HepG2 (cell line): ENCODE measurements around the gene GRK5. TPM values are rescaled to one million over a fixed set of nuclear protein-coding genes. Genes with fewer than 3 reads are reported as not detected.

Source experiments
- ATAC-seq: fragments of 200-7000 bp; cut with Tn5 transposase; 3 replicates; pipeline ENCODE4 v1.9.1; 2020; ENCODE audit warnings: mild to moderate bottlenecking, moderate library complexity
- BruUV-seq: library from RNA; stranded (reverse); fragments of 400-500 nt; replicated peaks from 2 replicates; lab custom pipeline; 2021; lab: Mats Ljungman, UMichigan
- CTCF ChIA-PET: fragments of 300-600 bp; formaldehyde crosslinking; extraction: SDS; loops from one replicate; lab custom pipeline; 2021; ENCODE audit warnings: low total read pairs, inconsistent platforms, low intra/inter-chr PET ratio; lab: Yijun Ruan, JAX
- POLR2A ChIA-PET: fragments of 350-600 bp; sonication (Branson Sonifier 250); formaldehyde crosslinking; loops from one replicate; lab custom pipeline; 2020; ENCODE audit warnings: antibody characterized with exemption, inconsistent platforms; lab: Yijun Ruan, JAX
- DNase-seq: peaks from one replicate; pipeline ENCODE4 v3.0.0-alpha.2; 2015; ENCODE audit warnings: low spot score
- FAIRE-seq: peaks from 3 replicates; lab custom pipeline; 2011; peaks lifted over from hg19 to GRCh38; lab: Jason Lieb, UNC
- H2AFZ ChIP-seq: one replicate; pipeline ENCODE4 v1.6.1; 2011; ENCODE audit warnings: low read length, inconsistent platforms
- H3K27ac ChIP-seq: fragments of 300-600 bp; 3 replicates; pipeline ENCODE4 v1.8.0; 2011; ENCODE audit warnings: mixed run types, mild to moderate bottlenecking, mixed read lengths, low read length, inconsistent platforms; ENCODE audit not compliant: insufficient read depth; ENCODE audit errors: extremely low read length
- H3K27me3 ChIP-seq, 2 experiments: fragments of 200-600 bp in 1 of 2; 2 replicates in 1 of 2; 3 replicates in 1 of 2; pipeline versions ENCODE4 v1.6.0 to v1.8.0; 2011; ENCODE audit warnings: low read length in 2 of 2, mild to moderate bottlenecking in 2 of 2, moderate library complexity in 2 of 2, inconsistent platforms in 1 of 2; ENCODE audit not compliant: insufficient read depth in 2 of 2, control insufficient read depth in 1 of 2
- H3K36me3 ChIP-seq, 2 experiments: fragments of 200-600 bp in 1 of 2; replicated peaks in 1 of 2; 2 replicates in 1 of 2; 3 replicates in 1 of 2; pipeline versions ENCODE4 v1.5.1 to v1.8.0; 2011; ENCODE audit warnings: low read length in 2 of 2, inconsistent platforms in 1 of 2; ENCODE audit not compliant: insufficient read depth in 2 of 2, control insufficient read depth in 1 of 2
- H3K4me1 ChIP-seq: 2 replicates; pipeline ENCODE4 v1.5.1; 2012; ENCODE audit warnings: low read length, inconsistent platforms; ENCODE audit not compliant: insufficient read depth
- H3K4me2 ChIP-seq: 2 replicates; pipeline ENCODE4 v1.6.0; 2011; ENCODE audit warnings: low read depth, low read length, inconsistent platforms
- H3K4me3 ChIP-seq, 3 experiments: fragments of 200-600 bp in 1 of 3; sonication (generic), shearing (Covaris generic) in 1 of 3; replicated peaks in 1 of 3; 2 replicates each; pipeline ENCODE4 v1.5.1; 2011 to 2016; ENCODE audit warnings: low read length in 3 of 3, inconsistent platforms in 2 of 3, low read depth in 2 of 3, mild to moderate bottlenecking in 2 of 3, control low read depth in 1 of 3, mixed read lengths in 1 of 3; ENCODE audit not compliant: insufficient read depth in 1 of 3
- H3K79me2 ChIP-seq: one replicate; pipeline ENCODE4 v1.6.1; 2011; ENCODE audit warnings: low read length, inconsistent platforms; ENCODE audit not compliant: insufficient read depth
- H3K9ac ChIP-seq: 2 replicates; pipeline ENCODE4 v1.6.0; 2011; ENCODE audit warnings: mild to moderate bottlenecking, low read depth, low read length, inconsistent platforms; ENCODE audit not compliant: insufficient read depth
- H3K9me3 ChIP-seq: 2 replicates; pipeline ENCODE4 v1.5.1; 2012; ENCODE audit warnings: mild to moderate bottlenecking, low read length
- H4K20me1 ChIP-seq: 2 replicates; pipeline ENCODE4 v1.6.0; 2011; ENCODE audit warnings: inconsistent platforms, mild to moderate bottlenecking, low read length, moderate library complexity; ENCODE audit not compliant: insufficient read depth
- BRCA1 ChIP-seq: sonication (generic); formaldehyde crosslinking; IDR thresholded peaks from 2 replicates; pipeline ENCODE4 v1.4.0; 2020; ENCODE audit warnings: missing genetic modification reagents
- FOXO1 ChIP-seq: sonication (generic); formaldehyde crosslinking; IDR thresholded peaks from 2 replicates; pipeline ENCODE4 v1.4.0; 2020; ENCODE audit warnings: missing genetic modification reagents
- IKZF5 ChIP-seq: IDR thresholded peaks from 2 replicates; pipeline ENCODE4 v1.6.1; 2018; ENCODE audit warnings: missing genetic modification reagents, mild to moderate bottlenecking, missing compliant biosample characterization
- KAT7 ChIP-seq: IDR thresholded peaks from 2 replicates; pipeline ENCODE4 v1.6.1; 2018; ENCODE audit warnings: borderline replicate concordance, missing compliant biosample characterization
- KLF6 ChIP-seq: IDR thresholded peaks from 2 replicates; pipeline ENCODE4 v1.8.0; 2016; ENCODE audit warnings: missing biosample characterization, missing genetic modification reagents
- MEIS2 ChIP-seq: sonication (generic); formaldehyde crosslinking; IDR thresholded peaks from 2 replicates; pipeline ENCODE4 v1.9.0; 2021; ENCODE audit warnings: mild to moderate bottlenecking, missing genetic modification reagents
- RCOR2 ChIP-seq: IDR thresholded peaks from 2 replicates; pipeline ENCODE4 v1.6.1; 2016; ENCODE audit warnings: missing biosample characterization, missing genetic modification reagents
- SKI ChIP-seq: fragments of 450-650 bp; IDR thresholded peaks from one replicate; pipeline ENCODE4 v1.6.1; 2018; ENCODE audit warnings: mild to moderate bottlenecking; ENCODE audit not compliant: partially characterized antibody
- SMAD3 ChIP-seq: sonication (generic); formaldehyde crosslinking; IDR thresholded peaks from 2 replicates; pipeline ENCODE4 v1.4.0; 2020; ENCODE audit warnings: missing genetic modification reagents
- ZNF350 ChIP-seq: sonication (generic); formaldehyde crosslinking; IDR thresholded peaks from 2 replicates; pipeline ENCODE4 v1.4.0; 2020; ENCODE audit warnings: mild to moderate bottlenecking, low read depth, missing genetic modification reagents, borderline replicate concordance
- ZNF383 ChIP-seq: sonication (generic); formaldehyde crosslinking; IDR thresholded peaks from 2 replicates; pipeline ENCODE4 v1.4.0; 2020; ENCODE audit warnings: missing genetic modification reagents, mild to moderate bottlenecking, borderline replicate concordance
- ZNF709 ChIP-seq: sonication (generic); formaldehyde crosslinking; IDR thresholded peaks from 2 replicates; pipeline ENCODE4 v1.5.0; 2020; ENCODE audit warnings: mild to moderate bottlenecking, missing genetic modification reagents
- WGBS: methylation state at CpG from one replicate; pipeline ENCODE4 v1.1.6; 2017; ENCODE audit warnings: low lambda C conversion rate; 5-methylcytosine and 5-hydroxymethylcytosine counted together
- in situ Hi-C: cut with HindIII; loops from 2 replicates; pipeline ENCODE4 v1.10.0; 2017; ENCODE audit warnings: low pct_unique_long_range_greater_than_20kb; ENCODE audit not compliant: extremely low pct_ligation_motif_present
- intact Hi-C: fragments of 100-400 bp; cut with micrococcal nuclease; formaldehyde crosslinking; loops from one replicate; pipeline ENCODE4 v1.10.0; 2022; ENCODE audit not compliant: unreplicated experiment
- polyA plus RNA-seq, 8 experiments: library from polyadenylated mRNA; depleted of rRNA in 3 of 8; stranded (reverse) in 7 of 8; unstranded in 1 of 8; fragments of >200 nt; fragmentation: Illumina TruSeq in 4 of 8; extraction: Trizol in 4 of 8; gene quantifications; 2 replicates each; pipeline versions ENCODE4 v1.2.1 to v1.2.3, GENCODE V29; 2011 to 2016; ENCODE audit warnings: low read depth in 4 of 8, missing spikeins in 1 of 8, mixed read lengths in 1 of 8; ENCODE audit not compliant: insufficient read depth in 1 of 8
- total RNA-seq, 5 experiments: library from RNA; depleted of rRNA; stranded (reverse); fragments of >200 nt; fragmentation: Illumina TruSeq; extraction: Trizol; gene quantifications; 2 replicates each; pipeline ENCODE4 v1.2.3, GENCODE V29; 2016; ENCODE audit warnings: low read depth in 1 of 5
- TF ChIP-seq, protein P1 (sequence below): sonication (generic); formaldehyde crosslinking; IDR thresholded peaks from 2 replicates; pipeline ENCODE4 v1.4.0; 2020; ENCODE audit warnings: mild to moderate bottlenecking, missing genetic modification reagents

The GRK5 gene
- total and polyA plus RNA-seq, 2 of the 13 experiments (the other 11 are each of a cell fraction or from before 2014, with no cell fraction given), result 10.4 to 12.6 TPM

DNA sequence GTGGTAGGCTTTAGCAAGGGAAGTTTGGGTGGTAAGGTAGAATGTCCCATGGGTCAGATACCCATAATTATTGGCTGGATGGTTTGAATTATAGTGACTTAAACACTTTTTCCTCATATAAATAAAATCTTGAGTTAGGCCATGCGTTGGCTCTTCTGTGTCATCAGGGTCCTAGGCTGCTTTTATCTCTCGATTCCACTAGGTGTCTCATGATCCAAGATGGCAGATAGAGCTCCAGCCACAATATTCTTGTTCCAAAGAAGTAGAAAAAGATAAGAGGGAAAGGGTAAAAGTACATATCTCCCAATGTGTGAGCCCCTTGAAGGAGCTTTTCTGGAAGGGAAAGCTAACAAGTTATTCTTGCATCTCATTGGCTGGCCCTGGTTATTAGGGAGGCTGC lies 144.7 kb downstream of the GRK5 start:
- Histone ChIP-seq H3K4me1 (peaks cover 2% of the 10 kb centered on the region), H3K36me3 (no peaks in the 10 kb centered on the region), H4K20me1 (no peaks in the 10 kb centered on the region), H3K9ac (no peak overlapping the region)
- in situ Hi-C loops, result no loop called here
- FAIRE-seq, result no peak
- 83% methylated on average over 2 of the region's 2 CpGs for WGBS
- ATAC-seq, result no peak
- intact Hi-C loops, result no loop called here
- TF ChIP-seq ZNF350 (CRISPR knock-in tag) (no peak), IKZF5 (CRISPR knock-in tag) (no peak), SKI (no peak), BRCA1 (CRISPR knock-in tag) (no peak), RCOR2 (CRISPR knock-in tag) (no peak), SMAD3 (no peak), KAT7 (no peak), FOXO1 (CRISPR knock-in tag) (no peak), ZNF709 (no peak), KLF6 (no peak), ZNF383 (CRISPR knock-in tag) (no peak), MEIS2 (no peak)
- TF ChIP-seq, protein P1, sequence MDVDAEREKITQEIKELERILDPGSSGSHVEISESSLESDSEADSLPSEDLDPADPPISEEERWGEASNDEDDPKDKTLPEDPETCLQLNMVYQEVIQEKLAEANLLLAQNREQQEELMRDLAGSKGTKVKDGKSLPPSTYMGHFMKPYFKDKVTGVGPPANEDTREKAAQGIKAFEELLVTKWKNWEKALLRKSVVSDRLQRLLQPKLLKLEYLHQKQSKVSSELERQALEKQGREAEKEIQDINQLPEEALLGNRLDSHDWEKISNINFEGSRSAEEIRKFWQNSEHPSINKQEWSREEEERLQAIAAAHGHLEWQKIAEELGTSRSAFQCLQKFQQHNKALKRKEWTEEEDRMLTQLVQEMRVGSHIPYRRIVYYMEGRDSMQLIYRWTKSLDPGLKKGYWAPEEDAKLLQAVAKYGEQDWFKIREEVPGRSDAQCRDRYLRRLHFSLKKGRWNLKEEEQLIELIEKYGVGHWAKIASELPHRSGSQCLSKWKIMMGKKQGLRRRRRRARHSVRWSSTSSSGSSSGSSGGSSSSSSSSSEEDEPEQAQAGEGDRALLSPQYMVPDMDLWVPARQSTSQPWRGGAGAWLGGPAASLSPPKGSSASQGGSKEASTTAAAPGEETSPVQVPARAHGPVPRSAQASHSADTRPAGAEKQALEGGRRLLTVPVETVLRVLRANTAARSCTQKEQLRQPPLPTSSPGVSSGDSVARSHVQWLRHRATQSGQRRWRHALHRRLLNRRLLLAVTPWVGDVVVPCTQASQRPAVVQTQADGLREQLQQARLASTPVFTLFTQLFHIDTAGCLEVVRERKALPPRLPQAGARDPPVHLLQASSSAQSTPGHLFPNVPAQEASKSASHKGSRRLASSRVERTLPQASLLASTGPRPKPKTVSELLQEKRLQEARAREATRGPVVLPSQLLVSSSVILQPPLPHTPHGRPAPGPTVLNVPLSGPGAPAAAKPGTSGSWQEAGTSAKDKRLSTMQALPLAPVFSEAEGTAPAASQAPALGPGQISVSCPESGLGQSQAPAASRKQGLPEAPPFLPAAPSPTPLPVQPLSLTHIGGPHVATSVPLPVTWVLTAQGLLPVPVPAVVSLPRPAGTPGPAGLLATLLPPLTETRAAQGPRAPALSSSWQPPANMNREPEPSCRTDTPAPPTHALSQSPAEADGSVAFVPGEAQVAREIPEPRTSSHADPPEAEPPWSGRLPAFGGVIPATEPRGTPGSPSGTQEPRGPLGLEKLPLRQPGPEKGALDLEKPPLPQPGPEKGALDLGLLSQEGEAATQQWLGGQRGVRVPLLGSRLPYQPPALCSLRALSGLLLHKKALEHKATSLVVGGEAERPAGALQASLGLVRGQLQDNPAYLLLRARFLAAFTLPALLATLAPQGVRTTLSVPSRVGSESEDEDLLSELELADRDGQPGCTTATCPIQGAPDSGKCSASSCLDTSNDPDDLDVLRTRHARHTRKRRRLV, result no peak
- TF ChIP-seq, all 625 proteins: peak for 0
- no peak for DNase-seq
- Histone ChIP-seq H3K9me3 (peaks cover 14% of the 10 kb centered on the region), H3K4me3 (no peak overlapping the region), H3K27ac (no peak overlapping the region), H3K4me2 (no peak overlapping the region), H2AFZ (no peak overlapping the region), H3K27me3 (no peaks in the 10 kb centered on the region), H3K79me2 (peaks cover 2% of the 10 kb centered on the region)
- no TSS peak for BruUV-seq
- CTCF ChIA-PET, result no interaction called here
- POLR2A ChIA-PET, result no interaction called here
